ENCODE data around the gene MAPT.

Gene MAPT

GRCh38 chr17:46027048-46027975 is 133.0 kb downstream of the MAPT start:
- Histone ChIP-seq H3K4me3 (ENCODE audit: insufficient read depth in 1 of 2, low read depth in 1 of 2, low read length in 2 of 2) (no peak overlapping the region), H2BK5ac (ENCODE audit: low read depth, low read length, poor library complexity, severe bottlenecking) (no peak overlapping the region), H4K91ac (ENCODE audit: low read length) (no peak overlapping the region), H2BK120ac (ENCODE audit: low read depth, low read length) (no peak overlapping the region), H3K4me1 (ENCODE audit: control insufficient read depth, insufficient read depth, low read depth, low read length) (peaks cover 4% of the 10 kb centered on the region), H3K9me3 (ENCODE audit: control insufficient read depth, low read length) (no peaks in the 10 kb centered on the region), H3K23ac (ENCODE audit: low read length in 2 of 2) (no peak overlapping the region), H2BK15ac (ENCODE audit: low read depth, poor library complexity, severe bottlenecking) (no peak overlapping the region), H3K4me2 (ENCODE audit: low read length, poor library complexity, severe bottlenecking) (no peak overlapping the region), H3K36me3 (ENCODE audit: control insufficient read depth in 1 of 2, insufficient read depth in 2 of 2, low read depth in 1 of 2, low read length in 2 of 2) (peaks cover 75 to 86% of the 10 kb centered on the region in 2 experiments), H2AK5ac (ENCODE audit: low read length, severe bottlenecking) (no peak overlapping the region), H3K79me1 (replicated peaks; ENCODE audit: low read length, poor library complexity, severe bottlenecking) (peaks cover 34% of the 10 kb centered on the region), H3K27me3 (ENCODE audit: control insufficient read depth in 1 of 2, insufficient read depth in 1 of 2, low read length in 2 of 2) (no peaks in the 10 kb centered on the region), H3K14ac (ENCODE audit: low read length in 2 of 2) (no peak overlapping the region), H4K8ac (ENCODE audit: low read length) (no peak overlapping the region), H3K27ac (ENCODE audit: low read length, poor library complexity, severe bottlenecking) (no peak overlapping the region), H2AFZ (ENCODE audit: low read depth, low read length) (no peak overlapping the region), H3K4ac (ENCODE audit: low read depth in 1 of 2, low read length in 2 of 2) (no peak overlapping the region), H3K18ac (ENCODE audit: low read depth in 1 of 2, low read length in 2 of 2) (no peak overlapping the region), H2BK12ac (ENCODE audit: low read length in 2 of 2) (no peak overlapping the region), H3K9ac (ENCODE audit: low read length) (no peak overlapping the region)
- 97% methylated on average over 10 of the region's 12 CpGs for WGBS
- DNase-seq, result no peak

DNA sequence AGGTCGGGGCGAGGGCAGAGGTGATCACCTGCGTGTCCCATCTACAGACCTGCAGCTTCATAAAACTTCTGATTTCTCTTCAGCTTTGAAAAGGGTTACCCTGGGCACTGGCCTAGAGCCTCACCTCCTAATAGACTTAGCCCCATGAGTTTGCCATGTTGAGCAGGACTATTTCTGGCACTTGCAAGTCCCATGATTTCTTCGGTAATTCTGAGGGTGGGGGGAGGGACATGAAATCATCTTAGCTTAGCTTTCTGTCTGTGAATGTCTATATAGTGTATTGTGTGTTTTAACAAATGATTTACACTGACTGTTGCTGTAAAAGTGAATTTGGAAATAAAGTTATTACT is 133.6 kb downstream of the MAPT start:
- Histone ChIP-seq H2AFZ (ENCODE audit: low read depth, low read length) (no peak overlapping the region), H2BK12ac (ENCODE audit: low read length in 2 of 2) (no peak overlapping the region), H3K4me1 (ENCODE audit: control insufficient read depth, insufficient read depth, low read depth, low read length) (peaks cover 4% of the 10 kb centered on the region), H2BK5ac (ENCODE audit: low read depth, low read length, poor library complexity, severe bottlenecking) (no peak overlapping the region), H3K27ac (ENCODE audit: low read length, poor library complexity, severe bottlenecking) (no peak overlapping the region), H2BK15ac (ENCODE audit: low read depth, poor library complexity, severe bottlenecking) (no peak overlapping the region), H2BK120ac (ENCODE audit: low read depth, low read length) (no peak overlapping the region), H3K9me3 (ENCODE audit: control insufficient read depth, low read length) (no peaks in the 10 kb centered on the region), H3K18ac (ENCODE audit: low read depth in 1 of 2, low read length in 2 of 2) (no peak overlapping the region), H3K14ac (ENCODE audit: low read length in 2 of 2) (no peak overlapping the region), H3K36me3 (ENCODE audit: control insufficient read depth in 1 of 2, insufficient read depth in 2 of 2, low read depth in 1 of 2, low read length in 2 of 2) (peaks cover 74 to 86% of the 10 kb centered on the region in 2 experiments), H3K79me1 (replicated peaks; ENCODE audit: low read length, poor library complexity, severe bottlenecking) (peaks cover 35% of the 10 kb centered on the region), H4K91ac (ENCODE audit: low read length) (no peak overlapping the region), H3K4me2 (ENCODE audit: low read length, poor library complexity, severe bottlenecking) (no peak overlapping the region), H3K23ac (ENCODE audit: low read length in 2 of 2) (no peak overlapping the region), H2AK5ac (ENCODE audit: low read length, severe bottlenecking) (no peak overlapping the region), H4K8ac (ENCODE audit: low read length) (no peak overlapping the region), H3K4ac (ENCODE audit: low read depth in 1 of 2, low read length in 2 of 2) (no peak overlapping the region), H3K27me3 (ENCODE audit: control insufficient read depth in 1 of 2, insufficient read depth in 1 of 2, low read length in 2 of 2) (no peaks in the 10 kb centered on the region), H3K9ac (ENCODE audit: low read length) (no peak overlapping the region), H3K4me3 (ENCODE audit: insufficient read depth in 1 of 2, low read depth in 1 of 2, low read length in 2 of 2) (no peak overlapping the region)
- 96% methylated on average over 4 of the region's 4 CpGs for WGBS
- no peak for DNase-seq

DNA sequence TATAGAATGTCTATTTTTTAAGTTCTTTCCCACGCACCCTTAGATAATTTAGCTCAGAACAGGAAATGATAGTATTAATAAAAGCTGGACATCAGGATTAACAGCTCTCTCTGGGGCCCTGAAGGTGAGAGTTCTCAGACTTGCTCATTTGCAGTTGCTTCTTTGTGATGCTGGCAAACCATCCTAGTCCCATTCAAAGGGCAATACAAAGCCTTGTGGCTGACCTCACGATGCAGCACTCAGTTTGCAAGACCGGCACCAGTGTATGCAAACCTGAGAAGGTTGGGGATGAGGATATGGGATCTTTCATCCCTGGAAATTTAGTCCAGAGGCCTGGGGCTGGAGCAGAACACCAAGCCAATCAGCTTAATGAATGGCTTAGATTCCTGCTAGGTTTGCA is 134.0 kb downstream of the MAPT start:
- H3K4me1 ChIP-seq (ENCODE audit: control insufficient read depth, insufficient read depth, low read depth, low read length), result peaks cover 4% of the 10 kb centered on the region
- H2BK12ac ChIP-seq (ENCODE audit: low read length in 2 of 2), result no peak overlapping the region
- WGBS, result 87% methylated on average over 2 of the region's 3 CpGs

GRCh38 chr17:46028981-46029565 is 134.7 kb downstream of the MAPT start:
- H3K9ac ChIP-seq (ENCODE audit: low read length), result no peak overlapping the region
- WGBS, result 85% methylated on average over 4 of the region's 4 CpGs
- no peak overlapping the region for H2BK120ac ChIP-seq (ENCODE audit: low read depth, low read length)
- H3K4me1 ChIP-seq (ENCODE audit: control insufficient read depth, insufficient read depth, low read depth, low read length), result peaks cover 4% of the 10 kb centered on the region
- no peak overlapping the region for H3K4me3 ChIP-seq (ENCODE audit: insufficient read depth in 1 of 2, low read depth in 1 of 2, low read length in 2 of 2)
- H3K23ac ChIP-seq (ENCODE audit: low read length in 2 of 2), result no peak overlapping the region
- DNase-seq, result no peak
- H2AFZ ChIP-seq (ENCODE audit: low read depth, low read length), result no peak overlapping the region
- H3K27me3 ChIP-seq (ENCODE audit: control insufficient read depth in 1 of 2, insufficient read depth in 1 of 2, low read length in 2 of 2), result no peaks in the 10 kb centered on the region
- no peak overlapping the region for H2BK15ac ChIP-seq (ENCODE audit: low read depth, poor library complexity, severe bottlenecking)
- H3K18ac ChIP-seq (ENCODE audit: low read depth in 1 of 2, low read length in 2 of 2), result no peak overlapping the region
- no peak overlapping the region for H2BK5ac ChIP-seq (ENCODE audit: low read depth, low read length, poor library complexity, severe bottlenecking)
- peaks cover 73 to 91% of the 10 kb centered on the region in 2 experiments for H3K36me3 ChIP-seq (ENCODE audit: control insufficient read depth in 1 of 2, insufficient read depth in 2 of 2, low read depth in 1 of 2, low read length in 2 of 2)
- no peak overlapping the region for H3K14ac ChIP-seq (ENCODE audit: low read length in 2 of 2)
- no peak overlapping the region for H4K91ac ChIP-seq (ENCODE audit: low read length)
- H2BK12ac ChIP-seq (ENCODE audit: low read length in 2 of 2), result no peak overlapping the region
- no peaks in the 10 kb centered on the region for H3K9me3 ChIP-seq (ENCODE audit: control insufficient read depth, low read length)
- no peak overlapping the region for H3K27ac ChIP-seq (ENCODE audit: low read length, poor library complexity, severe bottlenecking)
- peaks cover 42% of the 10 kb centered on the region for H3K79me1 ChIP-seq (replicated peaks; ENCODE audit: low read length, poor library complexity, severe bottlenecking)
- no peak overlapping the region for H3K4ac ChIP-seq (ENCODE audit: low read depth in 1 of 2, low read length in 2 of 2)
- no peak overlapping the region for H2AK5ac ChIP-seq (ENCODE audit: low read length, severe bottlenecking)
- no peak overlapping the region for H4K8ac ChIP-seq (ENCODE audit: low read length)
- H3K4me2 ChIP-seq (ENCODE audit: low read length, poor library complexity, severe bottlenecking), result no peak overlapping the region

More for the DNA sequence above, 134.0 kb downstream of the MAPT start:
- Histone ChIP-seq H2BK5ac (ENCODE audit: low read depth, low read length, poor library complexity, severe bottlenecking) (no peak overlapping the region), H3K4me3 (ENCODE audit: insufficient read depth in 1 of 2, low read depth in 1 of 2, low read length in 2 of 2) (no peak overlapping the region), H3K79me1 (replicated peaks; ENCODE audit: low read length, poor library complexity, severe bottlenecking) (peaks cover 37% of the 10 kb centered on the region), H4K8ac (ENCODE audit: low read length) (no peak overlapping the region), H2BK120ac (ENCODE audit: low read depth, low read length) (no peak overlapping the region), H3K4me2 (ENCODE audit: low read length, poor library complexity, severe bottlenecking) (no peak overlapping the region), H2AK5ac (ENCODE audit: low read length, severe bottlenecking) (no peak overlapping the region), H3K23ac (ENCODE audit: low read length in 2 of 2) (no peak overlapping the region), H3K27ac (ENCODE audit: low read length, poor library complexity, severe bottlenecking) (no peak overlapping the region), H3K36me3 (ENCODE audit: control insufficient read depth in 1 of 2, insufficient read depth in 2 of 2, low read depth in 1 of 2, low read length in 2 of 2) (peaks cover 75 to 86% of the 10 kb centered on the region in 2 experiments), H3K9ac (ENCODE audit: low read length) (no peak overlapping the region), H4K91ac (ENCODE audit: low read length) (no peak overlapping the region), H2AFZ (ENCODE audit: low read depth, low read length) (no peak overlapping the region), H3K18ac (ENCODE audit: low read depth in 1 of 2, low read length in 2 of 2) (no peak overlapping the region), H3K9me3 (ENCODE audit: control insufficient read depth, low read length) (no peaks in the 10 kb centered on the region), H3K27me3 (ENCODE audit: control insufficient read depth in 1 of 2, insufficient read depth in 1 of 2, low read length in 2 of 2) (no peaks in the 10 kb centered on the region), H3K4ac (ENCODE audit: low read depth in 1 of 2, low read length in 2 of 2) (no peak overlapping the region), H2BK15ac (ENCODE audit: low read depth, poor library complexity, severe bottlenecking) (no peak overlapping the region), H3K14ac (ENCODE audit: low read length in 2 of 2) (no peak overlapping the region)
- no peak for DNase-seq
